ENCODE results near the gene FOXJ3. TPM values are rescaled to one million over a fixed set of nuclear protein-coding genes. Genes with fewer than 3 reads are reported as not detected.

FOXJ3 gene
- total RNA-seq, 1 experiment from 2014 or later, result 55.5 TPM

- Histone ChIP-seq H3K79me2 (ENCODE audit: low read length) (no peaks in the 10 kb centered on the region), H3K9me3 (ENCODE audit: low read length) (no peaks in the 10 kb centered on the region), H3K36me3 (ENCODE audit: insufficient read depth, low read length) (no peaks in the 10 kb centered on the region), H3K4me3 (ENCODE audit: low read length) (no peak overlapping the region), H3K9ac (ENCODE audit: low read length) (no peak overlapping the region), H3K4me2 (ENCODE audit: low read depth, low read length, poor library complexity, severe bottlenecking) (no peak overlapping the region), H3K4me1 (ENCODE audit: low read length) (no peaks in the 10 kb centered on the region), H2AFZ (ENCODE audit: low read length) (no peak overlapping the region), H3K9me2 (replicated peaks; ENCODE audit: insufficient read depth, low read length) (no peaks in the 10 kb centered on the region), H3K27me3 (ENCODE audit: low read length) (no peaks in the 10 kb centered on the region), H4K20me1 (ENCODE audit: insufficient read depth, low read depth, low read length) (no peaks in the 10 kb centered on the region), H3K27ac (ENCODE audit: low read length) (no peak overlapping the region)
- DNase-seq, result no peak
Observed at GRCh38 chr1:42368096-42368795, 33.2 kb upstream of the FOXJ3 start.

GRCh38 chr1:42365118-42365517 is 30.1 kb upstream of the FOXJ3 start:
- H2AFZ ChIP-seq (ENCODE audit: low read length), result no peak overlapping the region
- H3K27me3 ChIP-seq (ENCODE audit: low read length), result no peaks in the 10 kb centered on the region
- no peak overlapping the region for H3K4me2 ChIP-seq (ENCODE audit: low read depth, low read length, poor library complexity, severe bottlenecking)
- H3K79me2 ChIP-seq (ENCODE audit: low read length), result no peaks in the 10 kb centered on the region
- no peaks in the 10 kb centered on the region for H3K36me3 ChIP-seq (ENCODE audit: insufficient read depth, low read length)
- H3K9me3 ChIP-seq (ENCODE audit: low read length), result no peaks in the 10 kb centered on the region
- H3K9ac ChIP-seq (ENCODE audit: low read length), result no peak overlapping the region
- no peaks in the 10 kb centered on the region for H3K4me1 ChIP-seq (ENCODE audit: low read length)
- DNase-seq, result no peak
- no peaks in the 10 kb centered on the region for H4K20me1 ChIP-seq (ENCODE audit: insufficient read depth, low read depth, low read length)
- no peak overlapping the region for H3K4me3 ChIP-seq (ENCODE audit: low read length)
- H3K9me2 ChIP-seq (replicated peaks; ENCODE audit: insufficient read depth, low read length), result no peaks in the 10 kb centered on the region
- no peak overlapping the region for H3K27ac ChIP-seq (ENCODE audit: low read length)

- Histone ChIP-seq H3K79me2 (ENCODE audit: low read length) (no peaks in the 10 kb centered on the region), H3K9ac (ENCODE audit: low read length) (no peak overlapping the region), H3K27me3 (ENCODE audit: low read length) (no peaks in the 10 kb centered on the region), H3K9me3 (ENCODE audit: low read length) (no peaks in the 10 kb centered on the region), H3K4me1 (ENCODE audit: low read length) (no peaks in the 10 kb centered on the region), H3K4me3 (ENCODE audit: low read length) (no peak overlapping the region), H3K9me2 (replicated peaks; ENCODE audit: insufficient read depth, low read length) (no peaks in the 10 kb centered on the region), H4K20me1 (ENCODE audit: insufficient read depth, low read depth, low read length) (no peaks in the 10 kb centered on the region), H3K27ac (ENCODE audit: low read length) (no peak overlapping the region), H2AFZ (ENCODE audit: low read length) (no peak overlapping the region), H3K36me3 (ENCODE audit: insufficient read depth, low read length) (no peaks in the 10 kb centered on the region), H3K4me2 (ENCODE audit: low read depth, low read length, poor library complexity, severe bottlenecking) (no peak overlapping the region)
- DNase-seq, result no peak
Observed at GRCh38 chr1:42364542-42364941, 29.5 kb upstream of the FOXJ3 start.

GRCh38 chr1:42364089-42364488 is 29.1 kb upstream of the FOXJ3 start:
- H3K4me1 ChIP-seq (ENCODE audit: low read length), result peaks cover 3% of the 10 kb centered on the region
- no peak overlapping the region for H2AFZ ChIP-seq (ENCODE audit: low read length)
- no peaks in the 10 kb centered on the region for H3K36me3 ChIP-seq (ENCODE audit: insufficient read depth, low read length)
- H3K4me2 ChIP-seq (ENCODE audit: low read depth, low read length, poor library complexity, severe bottlenecking), result no peak overlapping the region
- H3K79me2 ChIP-seq (ENCODE audit: low read length), result no peaks in the 10 kb centered on the region
- H4K20me1 ChIP-seq (ENCODE audit: insufficient read depth, low read depth, low read length), result no peaks in the 10 kb centered on the region
- no peaks in the 10 kb centered on the region for H3K9me3 ChIP-seq (ENCODE audit: low read length)
- H3K27me3 ChIP-seq (ENCODE audit: low read length), result no peaks in the 10 kb centered on the region
- H3K4me3 ChIP-seq (ENCODE audit: low read length), result no peak overlapping the region
- no peak for DNase-seq
- no peak overlapping the region for H3K9ac ChIP-seq (ENCODE audit: low read length)
- H3K9me2 ChIP-seq (replicated peaks; ENCODE audit: insufficient read depth, low read length), result no peaks in the 10 kb centered on the region
- H3K27ac ChIP-seq (ENCODE audit: low read length), result no peak overlapping the region

- Histone ChIP-seq H3K9me3 (ENCODE audit: low read length) (no peaks in the 10 kb centered on the region), H3K4me2 (ENCODE audit: low read depth, low read length, poor library complexity, severe bottlenecking) (no peak overlapping the region), H3K79me2 (ENCODE audit: low read length) (no peaks in the 10 kb centered on the region), H3K9me2 (replicated peaks; ENCODE audit: insufficient read depth, low read length) (no peaks in the 10 kb centered on the region), H3K9ac (ENCODE audit: low read length) (no peak overlapping the region), H3K4me1 (ENCODE audit: low read length) (peaks cover 12% of the 10 kb centered on the region), H3K27me3 (ENCODE audit: low read length) (no peaks in the 10 kb centered on the region), H3K36me3 (ENCODE audit: insufficient read depth, low read length) (no peaks in the 10 kb centered on the region), H4K20me1 (ENCODE audit: insufficient read depth, low read depth, low read length) (no peaks in the 10 kb centered on the region), H2AFZ (ENCODE audit: low read length) (no peak overlapping the region), H3K4me3 (ENCODE audit: low read length) (no peak overlapping the region), H3K27ac (ENCODE audit: low read length) (no peak overlapping the region)
- no peak for DNase-seq
Observed at GRCh38 chr1:42359466-42359865, 24.4 kb upstream of the FOXJ3 start.

- H3K36me3 ChIP-seq (ENCODE audit: insufficient read depth, low read length), result no peaks in the 10 kb centered on the region
- H3K4me2 ChIP-seq (ENCODE audit: low read depth, low read length, poor library complexity, severe bottlenecking), result peak overlapping the region; percentile 6
- H4K20me1 ChIP-seq (ENCODE audit: insufficient read depth, low read depth, low read length), result no peaks in the 10 kb centered on the region
- no peak overlapping the region for H2AFZ ChIP-seq (ENCODE audit: low read length)
- no peak overlapping the region for H3K27ac ChIP-seq (ENCODE audit: low read length)
- H3K79me2 ChIP-seq (ENCODE audit: low read length), result no peaks in the 10 kb centered on the region
- H3K9me3 ChIP-seq (ENCODE audit: low read length), result no peaks in the 10 kb centered on the region
- H3K9me2 ChIP-seq (replicated peaks; ENCODE audit: insufficient read depth, low read length), result no peaks in the 10 kb centered on the region
- DNase-seq, result no peak
- peaks cover 12% of the 10 kb centered on the region for H3K4me1 ChIP-seq (ENCODE audit: low read length)
- no peaks in the 10 kb centered on the region for H3K27me3 ChIP-seq (ENCODE audit: low read length)
- H3K9ac ChIP-seq (ENCODE audit: low read length), result no peak overlapping the region
- no peak overlapping the region for H3K4me3 ChIP-seq (ENCODE audit: low read length)
Observed at GRCh38 chr1:42358791-42359190, 23.8 kb upstream of the FOXJ3 start.

- DNase-seq, result no peak
- no peak overlapping the region for H3K27ac ChIP-seq (ENCODE audit: low read length)
- H3K27me3 ChIP-seq (ENCODE audit: low read length), result no peaks in the 10 kb centered on the region
Observed at GRCh38 chr1:42350086-42350485, 15.1 kb upstream of the FOXJ3 start.

GRCh38 chr1:42348498-42348897 is 13.5 kb upstream of the FOXJ3 start:
- H3K9me2 ChIP-seq (replicated peaks; ENCODE audit: insufficient read depth, low read length), result no peaks in the 10 kb centered on the region
- H3K27ac ChIP-seq (ENCODE audit: low read length), result peak overlapping the region; percentile 5; the same call in 1 of the 2 replicates
- peak overlapping the region; percentile 65 for H3K4me2 ChIP-seq (ENCODE audit: low read depth, low read length, poor library complexity, severe bottlenecking)
- peak overlapping the region; percentile 54; the same call in 1 of the 2 replicates for H2AFZ ChIP-seq (ENCODE audit: low read length)
- H3K36me3 ChIP-seq (ENCODE audit: insufficient read depth, low read length), result no peaks in the 10 kb centered on the region
- H3K9me3 ChIP-seq (ENCODE audit: low read length), result no peaks in the 10 kb centered on the region
- no peak overlapping the region for H3K9ac ChIP-seq (ENCODE audit: low read length)
- no peaks in the 10 kb centered on the region for H3K27me3 ChIP-seq (ENCODE audit: low read length)
- H3K79me2 ChIP-seq (ENCODE audit: low read length), result no peaks in the 10 kb centered on the region
- peak overlapping the region; percentile 40; the same call in 1 of the 2 replicates for H3K4me3 ChIP-seq (ENCODE audit: low read length)
- H4K20me1 ChIP-seq (ENCODE audit: insufficient read depth, low read depth, low read length), result no peaks in the 10 kb centered on the region
- peak; percentile 81 for DNase-seq
- H3K4me1 ChIP-seq (ENCODE audit: low read length), result peaks cover 26% of the 10 kb centered on the region

More at GRCh38 chr1:42350086-42350485, 15.1 kb upstream of the FOXJ3 start:
- no peaks in the 10 kb centered on the region for H4K20me1 ChIP-seq (ENCODE audit: insufficient read depth, low read depth, low read length)
- H2AFZ ChIP-seq (ENCODE audit: low read length), result no peak overlapping the region
- no peaks in the 10 kb centered on the region for H3K9me3 ChIP-seq (ENCODE audit: low read length)
- H3K79me2 ChIP-seq (ENCODE audit: low read length), result no peaks in the 10 kb centered on the region
- no peak overlapping the region for H3K9ac ChIP-seq (ENCODE audit: low read length)
- H3K4me1 ChIP-seq (ENCODE audit: low read length), result peaks cover 24% of the 10 kb centered on the region
- no peak overlapping the region for H3K4me2 ChIP-seq (ENCODE audit: low read depth, low read length, poor library complexity, severe bottlenecking)
- no peaks in the 10 kb centered on the region for H3K9me2 ChIP-seq (replicated peaks; ENCODE audit: insufficient read depth, low read length)
- H3K36me3 ChIP-seq (ENCODE audit: insufficient read depth, low read length), result no peaks in the 10 kb centered on the region
- H3K4me3 ChIP-seq (ENCODE audit: low read length), result no peak overlapping the region
